ENCODE results near the gene ZNF609.

The ZNF609 gene

DNA sequence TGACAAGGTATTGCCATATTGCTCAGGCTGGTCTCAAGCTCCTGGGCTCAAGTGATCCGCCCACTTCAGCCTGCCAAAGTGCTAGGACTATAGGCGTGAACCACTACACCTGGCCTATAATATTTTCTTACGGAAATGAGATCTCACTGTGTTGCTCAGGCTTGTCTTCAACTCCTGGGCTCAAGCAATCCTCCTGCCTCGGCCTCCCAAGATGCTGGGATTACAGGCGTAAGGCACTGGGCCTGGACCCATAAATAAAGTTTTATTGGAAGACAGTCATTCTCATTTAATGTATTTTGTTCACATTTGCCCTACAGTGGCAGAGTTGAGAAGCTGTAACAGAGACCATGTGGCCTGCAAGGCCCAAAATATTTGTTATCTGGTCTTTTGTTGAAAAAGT is 173.0 kb downstream of the ZNF609 start:
- peaks cover 6% of the 10 kb centered on the region; the same call in 1 of the 2 replicates for H3K9me3 ChIP-seq (ENCODE audit: insufficient read depth, low read length)
- no peaks in the 10 kb centered on the region for H4K20me1 ChIP-seq (ENCODE audit: insufficient read depth, low read length)
- H3K27me3 ChIP-seq (ENCODE audit: low read depth, low read length) = no peaks in the 10 kb centered on the region
- H2AFZ ChIP-seq (ENCODE audit: low read depth, low read length) = no peak overlapping the region
- H3K4me2 ChIP-seq (ENCODE audit: low read length) = no peak overlapping the region
- H3K27ac ChIP-seq (ENCODE audit: low read length) = no peak overlapping the region
- H3K4me1 ChIP-seq (ENCODE audit: low read length) = peaks cover 4% of the 10 kb centered on the region; the same call in 1 of the 2 replicates
- H3K36me3 ChIP-seq (replicated peaks; ENCODE audit: low read depth, low read length) = peaks cover 11% of the 10 kb centered on the region
- 0 out of 2 replicates have a peak, but pooled peaks cover 2% of the 10 kb centered on the region for H3K79me2 ChIP-seq (ENCODE audit: low read length)
- no peak overlapping the region for H3K9ac ChIP-seq (ENCODE audit: low read length)
- no peak overlapping the region for H3K4me3 ChIP-seq (ENCODE audit: low read length)
- TF ChIP-seq, protein P1, sequence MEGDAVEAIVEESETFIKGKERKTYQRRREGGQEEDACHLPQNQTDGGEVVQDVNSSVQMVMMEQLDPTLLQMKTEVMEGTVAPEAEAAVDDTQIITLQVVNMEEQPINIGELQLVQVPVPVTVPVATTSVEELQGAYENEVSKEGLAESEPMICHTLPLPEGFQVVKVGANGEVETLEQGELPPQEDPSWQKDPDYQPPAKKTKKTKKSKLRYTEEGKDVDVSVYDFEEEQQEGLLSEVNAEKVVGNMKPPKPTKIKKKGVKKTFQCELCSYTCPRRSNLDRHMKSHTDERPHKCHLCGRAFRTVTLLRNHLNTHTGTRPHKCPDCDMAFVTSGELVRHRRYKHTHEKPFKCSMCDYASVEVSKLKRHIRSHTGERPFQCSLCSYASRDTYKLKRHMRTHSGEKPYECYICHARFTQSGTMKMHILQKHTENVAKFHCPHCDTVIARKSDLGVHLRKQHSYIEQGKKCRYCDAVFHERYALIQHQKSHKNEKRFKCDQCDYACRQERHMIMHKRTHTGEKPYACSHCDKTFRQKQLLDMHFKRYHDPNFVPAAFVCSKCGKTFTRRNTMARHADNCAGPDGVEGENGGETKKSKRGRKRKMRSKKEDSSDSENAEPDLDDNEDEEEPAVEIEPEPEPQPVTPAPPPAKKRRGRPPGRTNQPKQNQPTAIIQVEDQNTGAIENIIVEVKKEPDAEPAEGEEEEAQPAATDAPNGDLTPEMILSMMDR (IDR thresholded peaks at IDR 0.05; ENCODE audit: low read depth, low read length) = no peak
- TF ChIP-seq EZH2phosphoT487 (IDR thresholded peaks at IDR 0.05; ENCODE audit: low read depth) = no peak

GRCh38 chr15:64634027-64634426 is 173.6 kb downstream of the ZNF609 start:
- Histone ChIP-seq H3K27me3 (ENCODE audit: low read depth, low read length) (no peaks in the 10 kb centered on the region), H3K4me3 (ENCODE audit: low read length) (no peak overlapping the region), H2AFZ (ENCODE audit: low read depth, low read length) (no peak overlapping the region), H3K9ac (ENCODE audit: low read length) (no peak overlapping the region), H3K4me2 (ENCODE audit: low read length) (no peak overlapping the region), H3K4me1 (ENCODE audit: low read length) (peaks cover 4% of the 10 kb centered on the region; the same call in 1 of the 2 replicates), H3K9me3 (ENCODE audit: insufficient read depth, low read length) (peaks cover 6% of the 10 kb centered on the region; the same call in 1 of the 2 replicates), H3K27ac (ENCODE audit: low read length) (no peak overlapping the region), H3K36me3 (replicated peaks; ENCODE audit: low read depth, low read length) (peaks cover 11% of the 10 kb centered on the region), H4K20me1 (ENCODE audit: insufficient read depth, low read length) (no peaks in the 10 kb centered on the region), H3K79me2 (ENCODE audit: low read length) (0 out of 2 replicates have a peak, but pooled peaks cover 2% of the 10 kb centered on the region)
- TF ChIP-seq, protein P1 (IDR thresholded peaks at IDR 0.05; ENCODE audit: low read depth, low read length) = no peak
- TF ChIP-seq EZH2phosphoT487 (IDR thresholded peaks at IDR 0.05; ENCODE audit: low read depth) = no peak

- H3K4me1 ChIP-seq (ENCODE audit: low read length) = peaks cover 4% of the 10 kb centered on the region; the same call in 1 of the 2 replicates
- H3K27ac ChIP-seq (ENCODE audit: low read length) = no peak overlapping the region
- TF ChIP-seq EZH2phosphoT487 (IDR thresholded peaks at IDR 0.05; ENCODE audit: low read depth) = no peak
- TF ChIP-seq, protein P1 (IDR thresholded peaks at IDR 0.05; ENCODE audit: low read depth, low read length) = no peak
- no peak overlapping the region for H3K4me3 ChIP-seq (ENCODE audit: low read length)
- H3K9me3 ChIP-seq (ENCODE audit: insufficient read depth, low read length) = peaks cover 6% of the 10 kb centered on the region; the same call in 1 of the 2 replicates
- H3K4me2 ChIP-seq (ENCODE audit: low read length) = no peak overlapping the region
- H2AFZ ChIP-seq (ENCODE audit: low read depth, low read length) = no peak overlapping the region
- no peaks in the 10 kb centered on the region for H4K20me1 ChIP-seq (ENCODE audit: insufficient read depth, low read length)
- H3K79me2 ChIP-seq (ENCODE audit: low read length) = 0 out of 2 replicates have a peak, but pooled peaks cover 2% of the 10 kb centered on the region
- no peaks in the 10 kb centered on the region for H3K27me3 ChIP-seq (ENCODE audit: low read depth, low read length)
- H3K36me3 ChIP-seq (replicated peaks; ENCODE audit: low read depth, low read length) = peaks cover 11% of the 10 kb centered on the region
- H3K9ac ChIP-seq (ENCODE audit: low read length) = no peak overlapping the region
Observed at GRCh38 chr15:64634576-64635498, 174.5 kb downstream of the ZNF609 start.
